Spleen (tissue), 11 donors: ENCODE measurements around the gene ITPR2. TPM values are rescaled to one million over a fixed set of nuclear protein-coding genes. Genes with fewer than 3 reads are reported as not detected.

Source experiments
- DNase-seq: peaks from one replicate; pipeline ENCODE4 v3.0.0-alpha.2; 2020
- H3K27ac ChIP-seq, 8 donors: fragments of 200-600 bp; sonication (generic) in 7 of 8; 1 replicate in 4 of 8; 2 replicates in 4 of 8; pipeline versions ENCODE4 v1.5.0 to v1.8.0; 2016 to 2021; ENCODE audit warnings: inconsistent platforms in 4 of 8, mild to moderate bottlenecking in 4 of 8, moderate library complexity in 1 of 8
- H3K27me3 ChIP-seq, 7 donors: fragments of 200-600 bp; sonication (generic) in 6 of 7; replicated peaks in 1 of 7; 1 replicate in 4 of 7; 2 replicates in 3 of 7; pipeline versions ENCODE4 v1.5.0 to v1.8.0; 2016 to 2021; ENCODE audit warnings: inconsistent platforms in 3 of 7, mild to moderate bottlenecking in 1 of 7
- H3K36me3 ChIP-seq, 6 donors: fragments of 200-600 bp; sonication (generic) in 5 of 6; 1 replicate in 4 of 6; 2 replicates in 2 of 6; pipeline versions ENCODE4 v1.5.0 to v1.8.0; 2016 to 2021; ENCODE audit warnings: inconsistent platforms in 2 of 6
- H3K4me1 ChIP-seq, 6 donors: fragments of 200-600 bp; sonication (generic) in 5 of 6; 1 replicate in 3 of 6; 2 replicates in 3 of 6; pipeline versions ENCODE4 v1.5.0 to v1.8.0; 2016 to 2021; ENCODE audit warnings: inconsistent platforms in 3 of 6
- H3K4me3 ChIP-seq, 8 donors: fragments of 200-600 bp; sonication (generic) in 7 of 8; 1 replicate in 4 of 8; 2 replicates in 4 of 8; pipeline versions ENCODE4 v1.5.0 to v1.8.0; 2016 to 2021; ENCODE audit warnings: inconsistent platforms in 4 of 8, mild to moderate bottlenecking in 4 of 8, moderate library complexity in 2 of 8
- H3K9me3 ChIP-seq, 8 donors: fragments of 200-600 bp; sonication (generic) in 7 of 8; 1 replicate in 4 of 8; 2 replicates in 4 of 8; pipeline versions ENCODE4 v1.5.0 to v1.8.0; 2016 to 2021; ENCODE audit warnings: inconsistent platforms in 4 of 8
- POLR2A ChIP-seq, 3 donors: fragments of 450-650 bp; IDR thresholded peaks; one replicate each; pipeline ENCODE4 v1.5.1; 2017; ENCODE audit warnings: antibody characterized with exemption in 3 of 3, mild to moderate bottlenecking in 1 of 3
- POLR2AphosphoS5 ChIP-seq, 3 donors: sonication (generic); formaldehyde crosslinking; IDR thresholded peaks; one replicate each; pipeline ENCODE4 v1.5.1; 2017; ENCODE audit warnings: antibody characterized with exemption in 3 of 3
- WGBS, 5 donors: extraction: QIAGEN DNeasy Blood & Tissue Kit in 3 of 5; methylation state at CpG; one replicate each; pipeline versions ENCODE4 v1.1.5 to v1.1.7; 2013 to 2018; 5-methylcytosine and 5-hydroxymethylcytosine counted together
- intact Hi-C: fragments of 100-400 bp; cut with DNase I; formaldehyde crosslinking; loops from one replicate; pipeline ENCODE4 v1.15.0; 2023; ENCODE audit warnings: low total_unique reads
- polyA plus RNA-seq, 3 donors: library from polyadenylated mRNA; stranded (reverse); fragments of 200-250 nt; gene quantifications; one replicate each; pipeline ENCODE4 v1.2.1, GENCODE V29; 2013
- total RNA-seq, 7 donors: library from RNA; depleted of rRNA in 3 of 7; stranded (reverse); fragments of >200 nt in 3 of 7; fragmentation: NEBNext Ultra II Directional in 4 of 7; extraction: Animal tissue kit (Norgen Biotek cat#: 25700) in 4 of 7; gene quantifications; one replicate each; pipeline versions ENCODE4 v1.1.0 to v1.2.1, GENCODE V29; 2016 to 2021
- TF ChIP-seq, protein P1 (sequence below), 11 experiments: fragments of 200-600 bp in 7 of 11; fragments of 450-650 bp in 4 of 11; sonication (generic) in 4 of 11; IDR thresholded peaks in 8 of 11; conservative IDR thresholded peaks in 3 of 11; 1 replicate in 7 of 11; 2 replicates in 4 of 11; pipeline versions ENCODE4 v1.4.0 to v1.8.0; 2016 to 2021; ENCODE audit warnings: antibody characterized with exemption in 11 of 11, inconsistent platforms in 4 of 11, mild to moderate bottlenecking in 1 of 11
- donor health status: healthy with polysubstance abuse.
- donor health status: DM: no; HTN: no; CAD: no; lungs with moderate emphysema.
- donor health status: DM: no; HTN: no; CAD: no.
- donor health status: Bipolar disorder and iron deficiency.
- donor health status: healthy.
- donor health status: DM: no; HTN: no; CAD: no.
- donor health status: DM: yes; HTN: yes; CAD: no.

The ITPR2 gene
- total and polyA plus RNA-seq, 10 donors: 3.2 to 105 (median 60.4) TPM

DNA sequence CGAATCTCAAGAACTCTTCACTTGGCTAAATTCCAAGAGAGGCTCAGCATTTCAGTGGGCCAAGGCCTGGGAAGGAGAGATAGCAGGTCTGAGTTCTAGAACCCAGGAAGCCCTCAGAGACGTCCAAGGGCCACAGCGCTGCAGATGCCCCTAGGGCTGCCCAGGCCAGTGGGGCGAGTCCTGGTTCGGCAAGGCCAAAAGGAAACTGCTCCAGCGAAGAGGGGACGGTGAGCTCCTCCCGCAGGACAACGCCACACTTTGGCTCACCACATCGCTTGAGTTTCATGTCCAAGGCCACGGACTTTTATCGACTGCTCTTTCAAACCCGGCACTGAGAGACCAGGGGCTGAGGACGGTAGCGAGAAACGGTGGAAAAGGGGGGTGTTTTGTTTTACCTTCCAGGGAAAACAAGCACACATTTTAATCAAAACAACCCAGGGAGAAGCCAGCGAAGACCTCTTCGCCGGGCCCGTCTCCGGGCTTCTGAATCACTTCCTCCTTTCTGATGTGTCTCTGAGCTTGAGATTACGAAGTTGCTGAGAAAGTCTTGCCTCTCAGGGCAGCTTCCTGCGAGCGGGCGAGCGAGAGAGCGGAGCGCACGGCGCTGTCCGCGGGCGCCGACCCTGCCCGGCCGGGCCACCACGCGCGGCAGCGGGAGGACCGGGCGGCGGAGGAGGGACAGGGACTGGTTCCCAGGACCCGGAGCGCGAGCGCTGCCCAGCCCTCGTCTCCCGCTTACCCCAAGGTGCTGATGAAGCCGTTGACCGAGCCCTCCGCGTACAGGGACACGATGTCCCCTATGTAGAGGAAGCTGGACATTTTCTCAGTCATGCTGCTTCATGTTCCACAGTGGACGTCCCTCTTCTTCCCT, 808 bp downstream of the ITPR2 start:
- peaks cover 5 to 62% (median 41%) of the 10 kb centered on the region in 6 donors for H3K4me1 ChIP-seq
- WGBS, 5 donors: 0 to 1% (median 0%) methylated on average over 35 to 55 of the region's 55 CpGs
- H3K9me3 ChIP-seq: no peaks in the 10 kb centered on the region
- intact Hi-C loops: no loop called here
- no peaks in the 10 kb centered on the region for H3K36me3 ChIP-seq
- no peaks in the 10 kb centered on the region for H3K27me3 ChIP-seq
- TF ChIP-seq POLR2A (IDR thresholded peaks at IDR 0.05): peak; percentile 51 to 79 (median 78)
- TF ChIP-seq POLR2AphosphoS5 (IDR thresholded peaks at IDR 0.05): peak; percentile 63 to 88 (median 74)
- TF ChIP-seq, protein P1, sequence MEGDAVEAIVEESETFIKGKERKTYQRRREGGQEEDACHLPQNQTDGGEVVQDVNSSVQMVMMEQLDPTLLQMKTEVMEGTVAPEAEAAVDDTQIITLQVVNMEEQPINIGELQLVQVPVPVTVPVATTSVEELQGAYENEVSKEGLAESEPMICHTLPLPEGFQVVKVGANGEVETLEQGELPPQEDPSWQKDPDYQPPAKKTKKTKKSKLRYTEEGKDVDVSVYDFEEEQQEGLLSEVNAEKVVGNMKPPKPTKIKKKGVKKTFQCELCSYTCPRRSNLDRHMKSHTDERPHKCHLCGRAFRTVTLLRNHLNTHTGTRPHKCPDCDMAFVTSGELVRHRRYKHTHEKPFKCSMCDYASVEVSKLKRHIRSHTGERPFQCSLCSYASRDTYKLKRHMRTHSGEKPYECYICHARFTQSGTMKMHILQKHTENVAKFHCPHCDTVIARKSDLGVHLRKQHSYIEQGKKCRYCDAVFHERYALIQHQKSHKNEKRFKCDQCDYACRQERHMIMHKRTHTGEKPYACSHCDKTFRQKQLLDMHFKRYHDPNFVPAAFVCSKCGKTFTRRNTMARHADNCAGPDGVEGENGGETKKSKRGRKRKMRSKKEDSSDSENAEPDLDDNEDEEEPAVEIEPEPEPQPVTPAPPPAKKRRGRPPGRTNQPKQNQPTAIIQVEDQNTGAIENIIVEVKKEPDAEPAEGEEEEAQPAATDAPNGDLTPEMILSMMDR (IDR thresholded peaks at IDR 0.05 in 8 of 11, conservative IDR thresholded peaks at IDR 0.05 in 3 of 11): no peak
- DNase-seq: peak; percentile 94
- H3K4me3 ChIP-seq: peak overlapping the region; percentile 67 to 98 (median 97)
- H3K27ac ChIP-seq: peak overlapping the region; percentile 93 to 99 (median 98)

DNA sequence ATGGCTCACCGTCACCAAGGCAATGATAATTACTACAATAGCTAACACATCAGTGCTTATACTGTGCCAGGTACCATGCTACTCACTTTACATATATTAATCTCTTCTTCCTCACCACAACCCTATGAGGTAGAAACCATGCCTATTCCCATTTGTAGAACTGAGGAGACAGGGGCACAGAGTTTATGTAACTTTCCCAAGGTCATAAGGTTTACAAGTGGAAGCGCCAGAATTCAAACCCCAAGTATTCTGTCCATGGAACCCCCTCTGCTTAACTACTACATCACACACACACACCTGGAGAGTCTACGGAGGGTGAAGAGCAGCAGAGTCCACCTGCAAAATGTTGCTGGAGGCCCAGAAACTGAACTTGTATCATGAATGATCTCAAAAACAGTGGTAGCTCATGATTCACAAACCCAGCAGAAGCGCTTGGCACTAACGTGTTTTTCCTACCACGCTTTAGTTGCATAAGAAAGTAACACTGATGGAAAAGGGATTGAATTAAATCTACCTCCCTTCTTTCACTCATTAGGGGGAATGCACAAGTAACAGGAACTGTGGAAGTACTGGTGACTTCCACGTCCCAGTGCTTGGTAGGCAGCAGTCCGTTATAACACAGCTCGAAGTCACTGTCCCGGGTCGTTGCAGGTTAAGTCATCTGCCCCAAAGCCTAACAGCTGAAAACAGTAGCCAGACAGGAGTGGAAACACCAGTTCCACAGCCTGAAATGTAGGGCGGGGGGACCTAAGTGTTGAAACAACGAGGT, 2.0 kb downstream of the ITPR2 start:
- H3K4me3 ChIP-seq: peak overlapping the region in 5 of 8 donors; percentile 0 to 98 (median 48)
- peaks cover 5 to 71% (median 41%) of the 10 kb centered on the region in 6 donors for H3K4me1 ChIP-seq
- H3K27ac ChIP-seq: no peak overlapping the region
- intact Hi-C loops: no loop called here
- WGBS, 5 donors: 62 to 83% (median 70%) methylated on average over 13 of the region's 13 CpGs
- no peak for DNase-seq
- TF ChIP-seq, protein P1 (IDR thresholded peaks at IDR 0.05 in 8 of 11, conservative IDR thresholded peaks at IDR 0.05 in 3 of 11): no peak
- TF ChIP-seq POLR2A (IDR thresholded peaks at IDR 0.05): no peak
- TF ChIP-seq POLR2AphosphoS5 (IDR thresholded peaks at IDR 0.05): no peak
- no peaks in the 10 kb centered on the region for H3K36me3 ChIP-seq
- no peaks in the 10 kb centered on the region for H3K27me3 ChIP-seq
- no peaks in the 10 kb centered on the region for H3K9me3 ChIP-seq

DNA sequence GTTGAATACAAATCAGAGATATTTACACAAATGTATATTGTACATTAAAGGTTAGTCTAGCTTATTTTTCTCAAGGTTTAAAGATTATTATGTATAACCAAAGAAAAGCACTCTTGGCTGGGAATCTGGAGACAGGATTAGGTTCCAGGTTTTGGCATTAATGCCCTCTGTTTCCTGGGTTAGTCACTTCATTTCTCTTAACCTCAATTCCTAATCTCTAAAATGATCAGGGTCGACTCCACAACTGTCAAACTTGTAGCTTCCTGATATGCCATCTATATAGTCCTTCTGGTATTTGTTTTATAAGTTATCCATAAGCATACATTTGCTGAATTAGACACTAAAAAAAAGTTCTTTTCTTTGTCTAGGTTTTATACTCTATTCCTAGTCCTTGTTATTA, 2.6 kb downstream of the ITPR2 start:
- Histone ChIP-seq H3K4me3 (peak overlapping the region in 2 of 8 donors; percentile 48 to 79), H3K27ac (no peak overlapping the region)
- WGBS, 5 donors: 33 to 52% (median 41%) methylated on average over 1 of the region's 1 CpG

More for the DNA sequence above, 2.6 kb downstream of the ITPR2 start:
- H3K9me3 ChIP-seq: no peaks in the 10 kb centered on the region
- no peaks in the 10 kb centered on the region for H3K27me3 ChIP-seq
- intact Hi-C loops: no loop called here
- DNase-seq: no peak
- peaks cover 5 to 71% (median 41%) of the 10 kb centered on the region in 6 donors for H3K4me1 ChIP-seq
- H3K36me3 ChIP-seq: no peaks in the 10 kb centered on the region
- TF ChIP-seq POLR2A (IDR thresholded peaks at IDR 0.05) (no peak), POLR2AphosphoS5 (IDR thresholded peaks at IDR 0.05) (no peak)
- TF ChIP-seq, protein P1 (IDR thresholded peaks at IDR 0.05 in 8 of 11, conservative IDR thresholded peaks at IDR 0.05 in 3 of 11): no peak
